GM23338 (cell line): ENCODE measurements around the gene TGM2.

Source experiments
- CREB1 ChIP-seq: fragments of 250-450 bp; sonication (Bioruptor Pico); IDR thresholded peaks from 2 replicates; pipeline ENCODE4 v1.5.0; 2020; ENCODE audit warnings: low read depth, mild to moderate bottlenecking, moderate library complexity
- EZH2 ChIP-seq: fragments of 200-600 bp; sonication (generic); IDR thresholded peaks from one replicate; pipeline ENCODE4 v1.8.0; 2017; ENCODE audit warnings: antibody characterized with exemption, mild to moderate bottlenecking, low read depth; ENCODE audit not compliant: unreplicated experiment
- EZH2phosphoT487 ChIP-seq: fragments of 200-600 bp; sonication (generic); IDR thresholded peaks from one replicate; pipeline ENCODE4 v1.8.1; 2018; ENCODE audit warnings: antibody characterized with exemption; ENCODE audit not compliant: unreplicated experiment
- JUNB ChIP-seq: IDR thresholded peaks from one replicate; pipeline ENCODE4 v1.6.1; 2016; ENCODE audit warnings: antibody characterized with exemption; ENCODE audit not compliant: unreplicated experiment
- NANOG ChIP-seq: IDR thresholded peaks from 2 replicates; pipeline ENCODE4 v1.6.1; 2016; ENCODE audit warnings: antibody characterized with exemption, borderline replicate concordance
- POLR2AphosphoS5 ChIP-seq: IDR thresholded peaks from 2 replicates; pipeline ENCODE4 v1.6.1; 2016; ENCODE audit warnings: antibody characterized with exemption, low read depth
- ZNF114 ChIP-seq: fragments of 250-450 bp; sonication (Bioruptor Pico); IDR thresholded peaks from 2 replicates; pipeline ENCODE4 v1.5.0; 2020; ENCODE audit warnings: mild to moderate bottlenecking, moderate library complexity
- TF ChIP-seq, protein P1 (sequence below), 2 experiments: fragments of 200-600 bp in 1 of 2; sonication (generic) in 1 of 2; conservative IDR thresholded peaks; 2 replicates each; pipeline versions ENCODE4 v1.5.1 to v1.6.1; 2016 to 2017; ENCODE audit warnings: antibody characterized with exemption in 2 of 2, low read depth in 2 of 2, mild to moderate bottlenecking in 2 of 2, moderate library complexity in 1 of 2
- TF ChIP-seq, protein P2 (sequence below): IDR thresholded peaks from 2 replicates; pipeline ENCODE4 v1.6.1; 2016; ENCODE audit warnings: antibody characterized with exemption

DNA sequence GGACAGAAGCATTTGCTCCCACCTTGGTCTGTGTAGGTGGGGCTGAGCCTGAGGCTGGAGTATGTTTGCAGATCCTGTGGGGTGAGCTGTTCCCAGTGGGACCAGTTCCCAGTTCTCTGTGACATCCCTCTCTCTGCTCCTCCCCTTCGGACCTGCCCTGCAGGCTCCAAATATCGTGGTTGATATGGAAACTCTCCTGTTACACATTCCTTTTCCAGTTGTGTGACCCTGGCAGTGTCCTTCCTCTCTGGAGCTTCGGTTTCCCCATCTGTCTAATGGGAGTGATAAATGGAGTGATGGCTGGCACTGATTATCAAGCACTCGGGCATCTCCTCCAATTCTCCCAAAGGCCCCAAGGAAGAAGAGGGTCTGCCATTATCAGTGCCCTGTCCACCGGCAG lies 15.7 kb upstream of the TGM2 start:
- no peak for TF ChIP-seq CREB1 (CRISPR knock-in tag)
- no peak for TF ChIP-seq POLR2AphosphoS5
- TF ChIP-seq, protein P1, sequence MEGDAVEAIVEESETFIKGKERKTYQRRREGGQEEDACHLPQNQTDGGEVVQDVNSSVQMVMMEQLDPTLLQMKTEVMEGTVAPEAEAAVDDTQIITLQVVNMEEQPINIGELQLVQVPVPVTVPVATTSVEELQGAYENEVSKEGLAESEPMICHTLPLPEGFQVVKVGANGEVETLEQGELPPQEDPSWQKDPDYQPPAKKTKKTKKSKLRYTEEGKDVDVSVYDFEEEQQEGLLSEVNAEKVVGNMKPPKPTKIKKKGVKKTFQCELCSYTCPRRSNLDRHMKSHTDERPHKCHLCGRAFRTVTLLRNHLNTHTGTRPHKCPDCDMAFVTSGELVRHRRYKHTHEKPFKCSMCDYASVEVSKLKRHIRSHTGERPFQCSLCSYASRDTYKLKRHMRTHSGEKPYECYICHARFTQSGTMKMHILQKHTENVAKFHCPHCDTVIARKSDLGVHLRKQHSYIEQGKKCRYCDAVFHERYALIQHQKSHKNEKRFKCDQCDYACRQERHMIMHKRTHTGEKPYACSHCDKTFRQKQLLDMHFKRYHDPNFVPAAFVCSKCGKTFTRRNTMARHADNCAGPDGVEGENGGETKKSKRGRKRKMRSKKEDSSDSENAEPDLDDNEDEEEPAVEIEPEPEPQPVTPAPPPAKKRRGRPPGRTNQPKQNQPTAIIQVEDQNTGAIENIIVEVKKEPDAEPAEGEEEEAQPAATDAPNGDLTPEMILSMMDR (conservative IDR thresholded peaks at IDR 0.05; ENCODE audit: low read depth in 2 of 2), result no peak
- TF ChIP-seq EZH2, result no peak
- no peak for TF ChIP-seq EZH2phosphoT487
- TF ChIP-seq JUNB, result no peak
- no peak for TF ChIP-seq ZNF114 (CRISPR knock-in tag)
- TF ChIP-seq, protein P2, sequence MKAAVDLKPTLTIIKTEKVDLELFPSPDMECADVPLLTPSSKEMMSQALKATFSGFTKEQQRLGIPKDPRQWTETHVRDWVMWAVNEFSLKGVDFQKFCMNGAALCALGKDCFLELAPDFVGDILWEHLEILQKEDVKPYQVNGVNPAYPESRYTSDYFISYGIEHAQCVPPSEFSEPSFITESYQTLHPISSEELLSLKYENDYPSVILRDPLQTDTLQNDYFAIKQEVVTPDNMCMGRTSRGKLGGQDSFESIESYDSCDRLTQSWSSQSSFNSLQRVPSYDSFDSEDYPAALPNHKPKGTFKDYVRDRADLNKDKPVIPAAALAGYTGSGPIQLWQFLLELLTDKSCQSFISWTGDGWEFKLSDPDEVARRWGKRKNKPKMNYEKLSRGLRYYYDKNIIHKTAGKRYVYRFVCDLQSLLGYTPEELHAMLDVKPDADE, result no peak
- TF ChIP-seq NANOG, result no peak
